Body of pancreas (tissue), 4 donors: Measurements from ENCODE around the gene DMD.

ENCODE experiments used
- POLR2A ChIP-seq, 3 donors: fragments of 450-650 bp; IDR thresholded peaks; one replicate each; pipeline ENCODE4 v1.6.1; 2016; ENCODE audit warnings: antibody characterized with exemption in 3 of 3, mild to moderate bottlenecking in 2 of 3
- TF ChIP-seq, protein P1 (sequence below), 7 experiments: fragments of 450-650 bp in 4 of 7; fragments of 200-600 bp in 3 of 7; sonication (generic) in 3 of 7; IDR thresholded peaks; one replicate each; pipeline ENCODE4 v1.5.1; 2016 to 2019; ENCODE audit warnings: antibody characterized with exemption in 7 of 7

DNA sequence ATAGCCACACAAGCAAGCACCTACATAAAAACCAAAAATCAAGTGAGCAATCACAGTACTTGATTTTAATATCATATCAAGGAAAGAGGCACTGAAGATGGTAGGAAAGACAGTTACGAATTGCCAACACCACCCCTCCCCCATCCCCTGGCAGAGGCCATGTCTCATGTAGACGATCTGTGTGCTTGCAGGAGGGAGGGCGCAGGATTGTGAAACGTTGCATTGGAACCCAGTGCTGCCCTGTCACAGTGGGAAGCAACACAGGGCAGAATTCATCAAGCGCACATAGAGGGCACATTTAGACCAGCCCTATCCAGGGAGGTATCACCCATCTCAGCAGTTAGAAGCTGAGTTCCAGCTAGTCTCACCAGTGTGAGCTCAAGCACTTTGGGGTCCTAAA, 359.8 kb downstream of the DMD start:
- no peak for TF ChIP-seq POLR2A (IDR thresholded peaks at IDR 0.05)
- TF ChIP-seq, protein P1, sequence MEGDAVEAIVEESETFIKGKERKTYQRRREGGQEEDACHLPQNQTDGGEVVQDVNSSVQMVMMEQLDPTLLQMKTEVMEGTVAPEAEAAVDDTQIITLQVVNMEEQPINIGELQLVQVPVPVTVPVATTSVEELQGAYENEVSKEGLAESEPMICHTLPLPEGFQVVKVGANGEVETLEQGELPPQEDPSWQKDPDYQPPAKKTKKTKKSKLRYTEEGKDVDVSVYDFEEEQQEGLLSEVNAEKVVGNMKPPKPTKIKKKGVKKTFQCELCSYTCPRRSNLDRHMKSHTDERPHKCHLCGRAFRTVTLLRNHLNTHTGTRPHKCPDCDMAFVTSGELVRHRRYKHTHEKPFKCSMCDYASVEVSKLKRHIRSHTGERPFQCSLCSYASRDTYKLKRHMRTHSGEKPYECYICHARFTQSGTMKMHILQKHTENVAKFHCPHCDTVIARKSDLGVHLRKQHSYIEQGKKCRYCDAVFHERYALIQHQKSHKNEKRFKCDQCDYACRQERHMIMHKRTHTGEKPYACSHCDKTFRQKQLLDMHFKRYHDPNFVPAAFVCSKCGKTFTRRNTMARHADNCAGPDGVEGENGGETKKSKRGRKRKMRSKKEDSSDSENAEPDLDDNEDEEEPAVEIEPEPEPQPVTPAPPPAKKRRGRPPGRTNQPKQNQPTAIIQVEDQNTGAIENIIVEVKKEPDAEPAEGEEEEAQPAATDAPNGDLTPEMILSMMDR (IDR thresholded peaks at IDR 0.05), result no peak
